ENCODE results near the gene ANAPC5.
A peak's percentile ranks its signal among the peaks of the same experiment; 100 is the strongest.
"Not testable (repeated sequence)": the region's sequence is repeated elsewhere in the genome, so short reads cannot be mapped to it uniquely, and the experiment has no call there.

ANAPC5 gene

DNA sequence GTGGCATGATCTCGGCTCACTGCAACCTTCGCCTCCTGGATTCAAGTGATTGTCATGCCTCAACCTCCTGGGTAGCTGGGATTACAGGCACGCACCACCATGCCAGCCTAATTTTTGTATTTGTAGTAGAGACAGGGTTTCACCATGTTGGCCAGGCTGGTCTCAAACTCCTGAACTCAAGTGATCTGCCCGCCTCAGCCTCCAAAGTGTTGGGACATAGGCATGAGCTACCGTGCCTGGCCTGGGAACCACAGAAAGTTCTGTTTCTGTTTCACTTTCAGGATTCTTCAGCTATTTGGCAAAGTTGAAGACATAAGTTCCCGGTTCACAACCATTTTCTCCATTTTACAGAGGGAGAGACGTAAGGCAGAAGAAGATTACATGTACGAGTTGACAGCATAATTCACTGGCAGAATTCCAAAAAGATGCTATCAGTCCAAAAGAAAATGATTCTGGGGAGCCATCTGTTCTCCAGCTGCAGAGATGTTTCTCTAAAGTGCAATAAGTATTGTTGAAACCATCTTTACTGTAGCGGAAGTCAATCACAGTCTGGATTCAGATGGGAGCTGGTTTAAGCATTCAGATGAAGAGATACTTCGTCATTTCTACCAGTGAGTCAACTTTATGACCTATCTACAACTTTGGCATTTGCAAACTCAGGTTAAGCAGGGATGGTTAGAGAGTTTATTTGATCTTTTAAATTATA is 39.6 kb upstream of the ANAPC5 start:
- Histone ChIP-seq H3K36me3 (ENCODE audit: insufficient read depth, low read length) (no peaks in the 10 kb centered on the region), H3K9ac (ENCODE audit: insufficient read length) (no peak overlapping the region), H3K9me3 (ENCODE audit: low read depth, low read length) (no peaks in the 10 kb centered on the region), H3K27ac (no peak overlapping the region), H3K4me3 (no peak overlapping the region)
- DNase-seq (ENCODE audit: low read depth, low spot score) = peak; percentile 47
- TF ChIP-seq POLR2AphosphoS5 (IDR thresholded peaks at IDR 0.05; ENCODE audit: borderline replicate concordance, low read depth, low read length) (no peak), FOXP2 (optimal IDR thresholded peaks at IDR 0.05; ENCODE audit: control extremely low read depth, extremely low read length, insufficient read depth) (no peak), EZH2 (IDR thresholded peaks at IDR 0.05) (no peak)

DNA sequence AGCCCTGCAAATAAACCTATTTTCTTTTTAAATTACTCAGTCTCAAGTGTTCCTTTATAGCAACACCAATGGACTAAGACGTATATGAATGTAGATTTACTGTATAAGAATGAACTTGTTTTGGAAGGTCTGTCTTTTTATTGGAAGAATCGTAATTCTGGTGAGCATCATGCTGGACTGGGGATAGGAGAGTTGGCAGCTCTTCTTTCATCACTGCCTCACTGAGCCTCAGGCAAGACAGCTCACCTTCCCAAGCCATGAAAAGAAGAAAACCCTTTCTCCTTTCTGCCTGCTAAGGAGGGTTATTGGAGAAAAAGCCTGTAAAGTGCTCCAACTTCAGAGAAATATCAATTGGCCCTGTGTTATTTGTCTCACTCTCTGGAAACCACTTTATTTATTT is 38.6 kb upstream of the ANAPC5 start:
- TF ChIP-seq FOXP2 (optimal IDR thresholded peaks at IDR 0.05; ENCODE audit: control extremely low read depth, extremely low read length, insufficient read depth) = no peak
- no peak for TF ChIP-seq POLR2AphosphoS5 (IDR thresholded peaks at IDR 0.05; ENCODE audit: borderline replicate concordance, low read depth, low read length)
- no peak for TF ChIP-seq EZH2 (IDR thresholded peaks at IDR 0.05)
- no peaks in the 10 kb centered on the region for H3K9me3 ChIP-seq (ENCODE audit: low read depth, low read length)
- H3K36me3 ChIP-seq (ENCODE audit: insufficient read depth, low read length) = no peaks in the 10 kb centered on the region
- no peak for DNase-seq (ENCODE audit: low read depth, low spot score)
- no peak overlapping the region for H3K27ac ChIP-seq
- H3K4me3 ChIP-seq = no peak overlapping the region
- no peak overlapping the region for H3K9ac ChIP-seq (ENCODE audit: insufficient read length)

DNA sequence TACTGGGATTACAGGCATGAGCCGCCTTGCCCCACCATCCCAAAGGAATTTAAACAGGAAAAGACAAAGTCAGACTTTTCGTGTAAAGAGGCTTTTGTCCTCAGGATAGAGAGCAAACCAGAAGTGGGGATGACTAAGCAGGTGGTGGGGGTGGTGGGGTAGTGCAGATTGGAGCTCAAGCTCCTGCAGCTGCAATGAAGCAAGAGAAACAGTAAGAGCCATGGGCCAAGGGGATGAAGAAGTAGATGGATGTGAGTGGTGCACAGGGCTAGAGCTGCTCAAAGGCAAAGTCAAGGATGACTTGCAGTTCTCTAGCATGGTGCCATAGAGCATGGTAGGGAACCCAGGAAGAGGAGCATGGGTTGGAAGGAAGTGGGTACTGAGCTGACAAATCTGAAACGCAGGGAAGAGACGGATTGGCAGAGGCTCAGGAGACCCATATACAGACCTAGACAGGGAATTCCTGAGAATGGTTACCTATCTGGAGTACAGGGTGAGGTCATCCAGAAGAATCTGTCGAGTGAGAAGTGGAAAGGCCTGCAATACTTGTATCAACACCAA is 36.3 kb upstream of the ANAPC5 start:
- H3K4me3 ChIP-seq = no peak overlapping the region
- H3K9ac ChIP-seq (ENCODE audit: insufficient read length) = no peak overlapping the region
- TF ChIP-seq EZH2 (IDR thresholded peaks at IDR 0.05) = no peak
- TF ChIP-seq POLR2AphosphoS5 (IDR thresholded peaks at IDR 0.05; ENCODE audit: borderline replicate concordance, low read depth, low read length) = no peak
- no peak for TF ChIP-seq FOXP2 (optimal IDR thresholded peaks at IDR 0.05; ENCODE audit: control extremely low read depth, extremely low read length, insufficient read depth)
- no peak for DNase-seq (ENCODE audit: low read depth, low spot score)
- no peaks in the 10 kb centered on the region for H3K9me3 ChIP-seq (ENCODE audit: low read depth, low read length)
- no peak overlapping the region for H3K27ac ChIP-seq
- no peaks in the 10 kb centered on the region for H3K36me3 ChIP-seq (ENCODE audit: insufficient read depth, low read length)

DNA sequence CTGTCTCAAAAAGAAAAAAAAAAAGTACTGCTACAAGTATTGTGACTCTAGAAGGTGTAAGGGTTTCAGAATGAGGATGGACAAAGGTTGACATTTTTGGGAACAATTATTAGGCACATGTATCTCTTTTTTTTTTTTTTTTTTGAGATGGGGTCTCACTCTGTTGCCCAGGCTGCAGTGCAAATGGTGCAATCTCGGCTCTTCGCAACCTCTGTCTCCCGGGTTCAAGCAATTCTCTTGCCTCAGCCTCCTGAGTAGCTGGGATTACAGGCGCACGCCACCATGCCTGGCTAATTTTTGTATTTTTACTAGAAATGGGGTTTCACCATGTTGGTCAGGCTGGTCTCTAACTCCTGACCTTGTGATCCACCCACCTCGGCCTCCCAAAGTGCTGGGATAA is 32.7 kb upstream of the ANAPC5 start:
- H3K27ac ChIP-seq; DNase-seq (ENCODE audit: low read depth, low spot score); H3K9me3 ChIP-seq (ENCODE audit: low read depth, low read length); H3K9ac ChIP-seq (ENCODE audit: insufficient read length); H3K4me3 ChIP-seq; H3K36me3 ChIP-seq (ENCODE audit: insufficient read depth, low read length): not testable (repeated sequence)

DNA sequence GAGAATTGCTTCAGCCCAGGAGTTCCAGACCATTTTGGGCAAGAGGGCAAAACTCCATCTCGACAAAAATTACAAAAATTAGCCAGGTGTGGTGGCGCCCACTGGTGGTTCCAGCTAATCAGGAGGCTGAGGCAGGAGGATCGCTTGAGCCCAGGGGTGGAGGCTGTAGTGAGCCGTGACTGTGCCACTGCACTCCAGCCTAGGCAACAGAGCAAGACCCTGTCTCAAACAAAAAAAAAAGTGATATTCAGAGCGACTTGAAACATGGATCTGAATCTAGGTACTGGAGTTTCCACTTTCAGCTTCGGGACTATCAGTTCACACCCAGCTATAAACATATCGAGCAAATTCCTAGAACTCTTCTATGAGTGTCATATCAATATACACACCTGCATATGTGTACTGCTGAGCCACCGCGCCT is 31.4 kb upstream of the ANAPC5 start:
- H3K27ac ChIP-seq = no peak overlapping the region
- H3K4me3 ChIP-seq = no peak overlapping the region
- no peak for DNase-seq (ENCODE audit: low read depth, low spot score)
- no peaks in the 10 kb centered on the region for H3K36me3 ChIP-seq (ENCODE audit: insufficient read depth, low read length)
- no peaks in the 10 kb centered on the region for H3K9me3 ChIP-seq (ENCODE audit: low read depth, low read length)
- TF ChIP-seq POLR2AphosphoS5 (IDR thresholded peaks at IDR 0.05; ENCODE audit: borderline replicate concordance, low read depth, low read length) = no peak
- TF ChIP-seq EZH2 (IDR thresholded peaks at IDR 0.05) = no peak
- TF ChIP-seq FOXP2 (optimal IDR thresholded peaks at IDR 0.05; ENCODE audit: control extremely low read depth, extremely low read length, insufficient read depth) = no peak
- no peak overlapping the region for H3K9ac ChIP-seq (ENCODE audit: insufficient read length)

DNA sequence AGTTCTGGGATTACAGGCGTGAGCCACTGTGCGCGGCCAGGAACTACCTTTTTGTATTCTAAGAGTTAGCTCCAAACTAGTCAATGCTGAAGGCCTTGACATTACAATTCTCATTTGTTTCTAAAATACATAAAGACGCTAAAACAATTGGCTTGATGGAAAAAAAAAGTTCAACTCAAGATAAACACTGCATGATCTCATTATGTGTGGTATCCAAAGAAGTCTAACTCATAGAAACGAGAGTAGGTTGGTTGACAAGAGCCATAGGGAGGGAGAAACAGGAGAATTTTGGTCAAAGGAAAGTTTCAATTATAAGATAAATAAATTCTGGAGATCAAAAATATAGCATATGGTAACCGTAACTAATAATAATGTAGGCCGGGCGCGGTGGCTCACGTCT is 27.7 kb upstream of the ANAPC5 start:
- Histone ChIP-seq H3K27ac (no peak overlapping the region), H3K36me3 (ENCODE audit: insufficient read depth, low read length) (no peaks in the 10 kb centered on the region), H3K9ac (ENCODE audit: insufficient read length) (no peak overlapping the region), H3K9me3 (ENCODE audit: low read depth, low read length) (no peaks in the 10 kb centered on the region), H3K4me3 (no peak overlapping the region)
- TF ChIP-seq POLR2AphosphoS5 (IDR thresholded peaks at IDR 0.05; ENCODE audit: borderline replicate concordance, low read depth, low read length) (no peak), FOXP2 (optimal IDR thresholded peaks at IDR 0.05; ENCODE audit: control extremely low read depth, extremely low read length, insufficient read depth) (no peak), EZH2 (IDR thresholded peaks at IDR 0.05) (no peak)
- no peak for DNase-seq (ENCODE audit: low read depth, low spot score)

DNA sequence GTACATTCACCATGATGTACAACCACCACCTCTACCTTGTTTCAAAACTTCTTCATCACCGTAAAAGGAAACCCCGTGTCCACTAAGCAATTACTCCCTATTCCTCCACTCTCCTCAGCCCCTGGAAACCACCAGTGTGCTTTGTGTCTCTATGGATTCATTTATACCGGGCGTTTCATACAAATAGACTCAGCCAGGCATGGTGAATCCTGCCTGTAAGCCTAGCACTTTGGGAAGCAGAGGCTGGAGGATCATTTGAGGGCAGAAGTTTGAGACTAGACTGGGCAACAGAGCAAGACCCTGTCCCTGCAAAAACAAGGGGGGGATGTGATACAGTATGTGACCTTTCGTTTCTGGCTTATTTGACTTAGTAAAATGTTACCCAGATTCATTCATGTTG is 26.5 kb upstream of the ANAPC5 start:
- TF ChIP-seq FOXP2 (optimal IDR thresholded peaks at IDR 0.05; ENCODE audit: control extremely low read depth, extremely low read length, insufficient read depth) (no peak), POLR2AphosphoS5 (IDR thresholded peaks at IDR 0.05; ENCODE audit: borderline replicate concordance, low read depth, low read length) (no peak), EZH2 (IDR thresholded peaks at IDR 0.05) (no peak)
- Histone ChIP-seq H3K4me3 (no peak overlapping the region), H3K36me3 (ENCODE audit: insufficient read depth, low read length) (no peaks in the 10 kb centered on the region), H3K27ac (no peak overlapping the region), H3K9ac (ENCODE audit: insufficient read length) (no peak overlapping the region), H3K9me3 (ENCODE audit: low read depth, low read length) (no peaks in the 10 kb centered on the region)
- DNase-seq (ENCODE audit: low read depth, low spot score) = no peak

DNA sequence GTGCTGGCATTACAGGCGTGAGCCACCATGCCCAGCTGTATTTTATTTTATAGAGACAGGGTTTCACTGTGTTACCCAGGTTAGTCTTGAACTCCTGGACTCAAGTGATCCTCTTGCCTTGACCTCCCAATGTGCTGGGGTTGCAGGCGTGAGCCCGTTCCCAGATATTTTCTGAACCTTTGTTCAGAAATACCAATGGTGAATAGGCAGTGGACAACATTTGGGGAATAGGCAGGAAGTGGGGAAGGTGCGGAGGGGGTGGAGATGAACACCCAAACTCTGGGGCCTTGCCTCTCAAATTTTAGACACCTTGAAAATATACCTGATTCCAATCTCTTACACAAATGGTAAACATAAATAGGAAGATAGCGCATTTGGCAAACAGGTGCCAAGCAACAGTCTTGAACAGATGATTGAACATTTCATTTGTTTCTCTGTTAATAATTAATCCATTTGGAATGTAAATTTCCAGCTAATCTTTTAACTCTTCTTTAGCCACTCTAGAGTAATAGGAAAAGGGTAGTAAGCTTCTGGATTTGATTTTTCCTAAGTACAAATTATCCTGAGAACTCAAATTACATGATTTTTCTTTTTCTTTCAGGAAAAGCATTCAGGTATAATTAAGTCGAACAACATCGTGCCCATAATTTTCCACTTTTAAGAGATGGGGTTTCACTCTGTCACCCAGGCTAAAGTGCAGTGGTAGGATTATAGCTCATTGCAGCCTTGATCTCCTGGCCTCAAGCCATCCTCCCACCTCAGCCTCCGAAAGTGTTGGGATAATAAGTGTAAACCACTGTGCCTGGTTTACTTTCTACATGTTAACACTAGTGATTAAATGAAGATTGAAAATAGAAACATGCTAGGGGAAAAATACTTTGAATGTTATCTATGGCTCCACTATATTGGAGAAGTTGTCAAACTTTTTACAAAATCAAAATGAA is 24.8 kb upstream of the ANAPC5 start:
- Histone ChIP-seq H3K36me3 (ENCODE audit: insufficient read depth, low read length) (no peaks in the 10 kb centered on the region), H3K9me3 (ENCODE audit: low read depth, low read length) (no peaks in the 10 kb centered on the region), H3K4me3 (no peak overlapping the region), H3K27ac (no peak overlapping the region), H3K9ac (ENCODE audit: insufficient read length) (no peak overlapping the region)
- no peak for DNase-seq (ENCODE audit: low read depth, low spot score)
- no peak for TF ChIP-seq POLR2AphosphoS5 (IDR thresholded peaks at IDR 0.05; ENCODE audit: borderline replicate concordance, low read depth, low read length)

DNA sequence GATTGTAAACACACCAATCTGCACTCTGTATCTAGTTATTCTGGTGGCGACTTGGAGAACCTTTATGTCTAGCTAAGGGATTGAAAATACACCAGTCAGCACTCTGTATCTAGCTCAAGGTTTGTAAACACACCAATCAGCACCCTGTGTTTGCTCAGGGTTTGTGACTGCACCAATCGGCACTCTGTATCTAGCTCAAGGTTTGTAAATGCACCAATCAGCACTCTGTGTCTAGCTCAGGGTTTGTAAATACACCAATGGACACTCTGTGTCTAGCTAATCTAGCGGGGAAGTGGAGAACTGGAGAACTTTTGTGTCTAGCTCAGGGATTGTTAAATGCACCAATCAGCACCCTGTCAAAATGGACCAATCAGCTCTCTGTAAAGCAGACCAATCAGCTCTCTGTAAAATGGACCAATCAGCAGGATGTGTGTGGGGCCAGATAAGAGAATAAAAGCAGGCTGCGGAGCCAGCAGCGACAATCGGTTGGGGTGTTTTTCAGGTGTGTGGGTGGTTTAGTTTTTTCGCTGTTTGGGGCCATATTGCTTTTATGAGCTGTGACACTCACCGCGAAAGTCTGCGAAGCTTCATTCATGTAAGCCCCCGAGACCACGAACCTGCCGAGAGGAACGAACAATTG is 22.9 kb upstream of the ANAPC5 start:
- H3K4me3 ChIP-seq; H3K9ac ChIP-seq (ENCODE audit: insufficient read length); H3K36me3 ChIP-seq (ENCODE audit: insufficient read depth, low read length); DNase-seq (ENCODE audit: low read depth, low spot score); H3K9me3 ChIP-seq (ENCODE audit: low read depth, low read length); H3K27ac ChIP-seq: not testable (repeated sequence)

DNA sequence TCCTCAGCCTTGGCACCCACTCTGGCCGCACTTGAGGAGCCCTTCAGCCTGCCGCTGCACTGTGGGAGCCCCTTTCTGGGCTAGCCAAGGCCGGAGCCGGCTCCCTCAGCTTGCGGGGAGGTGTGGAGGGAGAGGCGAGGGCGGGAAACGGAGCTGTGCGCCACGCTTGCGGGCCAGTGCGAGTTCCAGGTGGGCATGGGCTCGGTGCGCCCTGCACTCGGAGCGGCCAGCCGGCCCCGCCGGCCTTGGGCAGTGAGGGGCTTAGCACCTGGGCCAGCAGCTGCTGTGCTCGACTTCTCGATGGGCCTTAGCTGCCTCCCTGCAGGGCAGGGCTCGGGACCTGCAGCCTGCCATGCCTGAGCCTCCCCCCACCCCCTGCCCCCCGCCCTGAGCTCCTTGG is 22.1 kb upstream of the ANAPC5 start:
- not testable (repeated sequence) for H3K36me3 ChIP-seq (ENCODE audit: insufficient read depth, low read length); H3K9ac ChIP-seq (ENCODE audit: insufficient read length); H3K4me3 ChIP-seq; DNase-seq (ENCODE audit: low read depth, low spot score); H3K27ac ChIP-seq; H3K9me3 ChIP-seq (ENCODE audit: low read depth, low read length)
